ENCODE measurements around the gene LRRC28. TPM values are rescaled to one million over a fixed set of nuclear protein-coding genes. Genes with fewer than 3 reads are reported as not detected.

Gene LRRC28
- total and polyA plus RNA-seq, 2 donors (not counting 1 experiment from before 2014, with no cell fraction given) = 20.1 to 23.8 TPM

GRCh38 chr15:99226802-99227201 lies 24.5 kb upstream of the LRRC28 start:
- H3K79me2 ChIP-seq (ENCODE audit: control insufficient read depth, insufficient read depth, low read length) = no peaks in the 10 kb centered on the region
- H2AFZ ChIP-seq (ENCODE audit: low read length) = no peak overlapping the region
- H3K27ac ChIP-seq (ENCODE audit: insufficient read depth, low read length) = no peak overlapping the region
- peaks cover 6% of the 10 kb centered on the region for H3K36me3 ChIP-seq (ENCODE audit: control insufficient read depth, insufficient read depth, low read length)
- H3K4me1 ChIP-seq (ENCODE audit: control insufficient read depth, extremely low read depth, insufficient read depth, low read length) = no peaks in the 10 kb centered on the region
- H4K20me1 ChIP-seq (ENCODE audit: control insufficient read depth, extremely low read depth, insufficient read depth, low read length) = no peaks in the 10 kb centered on the region
- no peaks in the 10 kb centered on the region for H3K9me3 ChIP-seq (ENCODE audit: control insufficient read depth, insufficient read depth, low read depth, low read length)
- DNase-seq (ENCODE audit: low read depth in 2 of 2) = peak in 1 of 2 donors; percentile 5
- H3K27me3 ChIP-seq (ENCODE audit: control insufficient read depth, insufficient read depth, low read length) = no peaks in the 10 kb centered on the region
- no peak overlapping the region for H3K4me2 ChIP-seq (ENCODE audit: extremely low read depth, insufficient read depth, low read length)
- no peak overlapping the region for H3K9ac ChIP-seq (ENCODE audit: insufficient read depth, low read length)
- no peak for TF ChIP-seq EZH2 (IDR thresholded peaks at IDR 0.05; ENCODE audit: low read length, missing control alignments)
- TF ChIP-seq CTCF (conservative IDR thresholded peaks at IDR 0.05 in 1 of 2, IDR thresholded peaks at IDR 0.05 in 1 of 2; ENCODE audit: low read depth in 1 of 2, low read length in 2 of 2) = no peak
- H3K4me3 ChIP-seq (replicated peaks in 1 of 4; ENCODE audit: control extremely low read depth in 1 of 4, insufficient read depth in 1 of 4, low read depth in 3 of 4, low read length in 4 of 4) = no peak overlapping the region

- no peak overlapping the region for H3K27ac ChIP-seq (ENCODE audit: insufficient read depth, low read length)
- H3K4me2 ChIP-seq (ENCODE audit: extremely low read depth, insufficient read depth, low read length) = no peak overlapping the region
- H2AFZ ChIP-seq (ENCODE audit: low read length) = no peak overlapping the region
- no peaks in the 10 kb centered on the region for H3K27me3 ChIP-seq (ENCODE audit: control insufficient read depth, insufficient read depth, low read length)
- H3K36me3 ChIP-seq (ENCODE audit: control insufficient read depth, insufficient read depth, low read length) = peaks cover 6% of the 10 kb centered on the region
- H3K9me3 ChIP-seq (ENCODE audit: control insufficient read depth, insufficient read depth, low read depth, low read length) = no peaks in the 10 kb centered on the region
- no peak for TF ChIP-seq CTCF (conservative IDR thresholded peaks at IDR 0.05 in 1 of 2, IDR thresholded peaks at IDR 0.05 in 1 of 2; ENCODE audit: low read depth in 1 of 2, low read length in 2 of 2)
- TF ChIP-seq EZH2 (IDR thresholded peaks at IDR 0.05; ENCODE audit: low read length, missing control alignments) = no peak
- H3K4me1 ChIP-seq (ENCODE audit: control insufficient read depth, extremely low read depth, insufficient read depth, low read length) = no peaks in the 10 kb centered on the region
- no peak overlapping the region for H3K4me3 ChIP-seq (replicated peaks in 1 of 4; ENCODE audit: control extremely low read depth in 1 of 4, insufficient read depth in 1 of 4, low read depth in 3 of 4, low read length in 4 of 4)
- H4K20me1 ChIP-seq (ENCODE audit: control insufficient read depth, extremely low read depth, insufficient read depth, low read length) = no peaks in the 10 kb centered on the region
- H3K9ac ChIP-seq (ENCODE audit: insufficient read depth, low read length) = no peak overlapping the region
- no peaks in the 10 kb centered on the region for H3K79me2 ChIP-seq (ENCODE audit: control insufficient read depth, insufficient read depth, low read length)
- no peak for DNase-seq (ENCODE audit: low read depth in 2 of 2)
Observed at GRCh38 chr15:99228120-99228770, 23.0 kb upstream of the LRRC28 start.

- H2AFZ ChIP-seq (ENCODE audit: low read length) = no peak overlapping the region
- H3K4me1 ChIP-seq (ENCODE audit: control insufficient read depth, extremely low read depth, insufficient read depth, low read length) = no peaks in the 10 kb centered on the region
- H3K27me3 ChIP-seq (ENCODE audit: control insufficient read depth, insufficient read depth, low read length) = no peaks in the 10 kb centered on the region
- H3K27ac ChIP-seq (ENCODE audit: insufficient read depth, low read length) = no peak overlapping the region
- TF ChIP-seq EZH2 (IDR thresholded peaks at IDR 0.05; ENCODE audit: low read length, missing control alignments) = no peak
- no peak for TF ChIP-seq CTCF (conservative IDR thresholded peaks at IDR 0.05 in 1 of 2, IDR thresholded peaks at IDR 0.05 in 1 of 2; ENCODE audit: low read depth in 1 of 2, low read length in 2 of 2)
- no peak overlapping the region for H3K9ac ChIP-seq (ENCODE audit: insufficient read depth, low read length)
- no peaks in the 10 kb centered on the region for H4K20me1 ChIP-seq (ENCODE audit: control insufficient read depth, extremely low read depth, insufficient read depth, low read length)
- DNase-seq (ENCODE audit: low read depth in 2 of 2) = no peak
- H3K79me2 ChIP-seq (ENCODE audit: control insufficient read depth, insufficient read depth, low read length) = no peaks in the 10 kb centered on the region
- peaks cover 2% of the 10 kb centered on the region for H3K36me3 ChIP-seq (ENCODE audit: control insufficient read depth, insufficient read depth, low read length)
- no peak overlapping the region for H3K4me2 ChIP-seq (ENCODE audit: extremely low read depth, insufficient read depth, low read length)
- no peaks in the 10 kb centered on the region for H3K9me3 ChIP-seq (ENCODE audit: control insufficient read depth, insufficient read depth, low read depth, low read length)
- no peak overlapping the region for H3K4me3 ChIP-seq (replicated peaks in 1 of 4; ENCODE audit: control extremely low read depth in 1 of 4, insufficient read depth in 1 of 4, low read depth in 3 of 4, low read length in 4 of 4)
Observed at GRCh38 chr15:99230867-99231266, 20.4 kb upstream of the LRRC28 start.
